ENCODE data around the gene TRIM56.

GRCh38 chr7:101126651-101127459 is 41.6 kb downstream of the TRIM56 start, which contains the start of gene SERPINE1:
- TF ChIP-seq POLR2A (IDR thresholded peaks at IDR 0.05) (peak; percentile 80 to 88), CTCF (IDR thresholded peaks at IDR 0.05) (peak in 2 of 4 experiments; percentile 12 to 22)

All from uterus (tissue), 2 donors.